Body of pancreas (tissue), 4 donors: ENCODE data around the gene ARHGAP26. TPM values are rescaled to one million over a fixed set of nuclear protein-coding genes. Genes with fewer than 3 reads are reported as not detected.

ENCODE experiments used
- ATAC-seq: fragments of 150-250 bp; one replicate; pipeline ENCODE4 v1.9.1; 2016
- DNase-seq, 4 donors: peaks; one replicate each; pipeline ENCODE4 v3.0.0-alpha.2; 2019
- H3K27ac ChIP-seq, 4 donors: fragments of 200-600 bp; sonication (generic); 1 replicate in 3 of 4; 2 replicates in 1 of 4; pipeline versions ENCODE4 v1.5.1 to v1.6.1; 2016 to 2019; ENCODE audit warnings: mild to moderate bottlenecking in 1 of 4, mixed read lengths in 1 of 4, moderate library complexity in 1 of 4
- H3K27me3 ChIP-seq, 2 donors: fragments of 200-600 bp; sonication (generic); one replicate each; pipeline ENCODE4 v1.6.0; 2016; ENCODE audit warnings: mild to moderate bottlenecking in 1 of 2
- H3K36me3 ChIP-seq, 2 donors: fragments of 200-600 bp; sonication (generic); replicated peaks in 1 of 2; 2 replicates each; pipeline ENCODE4 v1.5.1; 2016; ENCODE audit warnings: low read depth in 2 of 2; ENCODE audit not compliant: insufficient read depth in 1 of 2
- H3K4me1 ChIP-seq: fragments of 200-600 bp; sonication (generic); one replicate; pipeline ENCODE4 v1.6.0; 2016
- H3K4me3 ChIP-seq, 2 donors: fragments of 200-600 bp; sonication (generic); 1 replicate in 1 of 2; 2 replicates in 1 of 2; pipeline ENCODE4 v1.5.1; 2016 to 2019
- H3K9me3 ChIP-seq, 3 donors: fragments of 200-600 bp; sonication (generic); 1 replicate in 2 of 3; 2 replicates in 1 of 3; pipeline ENCODE4 v1.5.1; 2016
- CTCF ChIP-seq, 7 experiments: fragments of 450-650 bp in 4 of 7; fragments of 200-600 bp in 3 of 7; sonication (generic) in 3 of 7; IDR thresholded peaks; one replicate each; pipeline ENCODE4 v1.5.1; 2016 to 2019; ENCODE audit warnings: antibody characterized with exemption in 7 of 7
- POLR2A ChIP-seq, 3 donors: fragments of 450-650 bp; IDR thresholded peaks; one replicate each; pipeline ENCODE4 v1.6.1; 2016; ENCODE audit warnings: antibody characterized with exemption in 3 of 3, mild to moderate bottlenecking in 2 of 3
- WGBS, 2 donors: methylation state at CpG; one replicate each; pipeline ENCODE4 v1.1.5; 2017; 5-methylcytosine and 5-hydroxymethylcytosine counted together
- intact Hi-C: fragments of 100-400 bp; cut with DNase I; formaldehyde crosslinking; loops from one replicate; pipeline ENCODE4 v1.15.1; 2023
- total RNA-seq, 2 donors: library from RNA; depleted of rRNA; stranded (reverse); fragments of >200 nt; gene quantifications; one replicate each; pipeline ENCODE4 v1.1.0, GENCODE V29; 2016

ARHGAP26 gene
- total RNA-seq, 2 donors from 2014 or later = 12.5 to 14.2 TPM

- TF ChIP-seq CTCF (IDR thresholded peaks at IDR 0.05) (no peak), POLR2A (IDR thresholded peaks at IDR 0.05) (no peak)
- Histone ChIP-seq H3K4me1 (no peaks in the 10 kb centered on the region), H3K4me3 (no peak overlapping the region), H3K9me3 (no peaks in the 10 kb centered on the region), H3K27me3 (no peaks in the 10 kb centered on the region), H3K27ac (no peak overlapping the region), H3K36me3 (no peaks in the 10 kb centered on the region)
- ATAC-seq (no peak), DNase-seq (no peak)
- intact Hi-C loops = no loop called here
- 88 to 89% methylated on average over 2 of the region's 2 CpGs for WGBS, 2 donors
Observed at GRCh38 chr5:143249851-143250250, 479.7 kb downstream of the ARHGAP26 start.

- TF ChIP-seq CTCF (IDR thresholded peaks at IDR 0.05) (no peak), POLR2A (IDR thresholded peaks at IDR 0.05) (no peak)
- H3K4me3 ChIP-seq = no peak overlapping the region
- H3K36me3 ChIP-seq = no peaks in the 10 kb centered on the region
- no peaks in the 10 kb centered on the region for H3K9me3 ChIP-seq
- no peak overlapping the region for H3K27ac ChIP-seq
- intact Hi-C loops = no loop called here
- H3K27me3 ChIP-seq = no peaks in the 10 kb centered on the region
- DNase-seq (no peak), ATAC-seq (no peak)
- WGBS, 2 donors = 81 to 87% methylated on average over 3 of the region's 3 CpGs
- H3K4me1 ChIP-seq = no peaks in the 10 kb centered on the region
Observed at GRCh38 chr5:143251190-143251589, 481.0 kb downstream of the ARHGAP26 start.

- Histone ChIP-seq H3K4me1 (no peaks in the 10 kb centered on the region), H3K27ac (no peak overlapping the region), H3K36me3 (no peaks in the 10 kb centered on the region), H3K27me3 (no peaks in the 10 kb centered on the region), H3K4me3 (no peak overlapping the region), H3K9me3 (no peaks in the 10 kb centered on the region)
- no peak for DNase-seq
- intact Hi-C loops = no loop called here
- no peak for ATAC-seq
- 88 to 90% methylated on average over 4 of the region's 4 CpGs for WGBS, 2 donors
- TF ChIP-seq POLR2A (IDR thresholded peaks at IDR 0.05) (no peak), CTCF (IDR thresholded peaks at IDR 0.05) (no peak)
Observed at GRCh38 chr5:143251946-143252345, 481.8 kb downstream of the ARHGAP26 start.

- no peak for TF ChIP-seq CTCF (IDR thresholded peaks at IDR 0.05)
- no peak for TF ChIP-seq POLR2A (IDR thresholded peaks at IDR 0.05)
- no peak for ATAC-seq
- intact Hi-C loops = no loop called here
- no peak for DNase-seq
- Histone ChIP-seq H3K36me3 (no peaks in the 10 kb centered on the region), H3K27ac (no peak overlapping the region), H3K9me3 (no peaks in the 10 kb centered on the region), H3K4me3 (no peak overlapping the region), H3K27me3 (no peaks in the 10 kb centered on the region), H3K4me1 (no peaks in the 10 kb centered on the region)
- WGBS, 2 donors = 82 to 83% methylated on average over 7 of the region's 7 CpGs
Observed at GRCh38 chr5:143254819-143255218, 484.6 kb downstream of the ARHGAP26 start.

GRCh38 chr5:143258559-143259253 lies 488.5 kb downstream of the ARHGAP26 start:
- WGBS, 2 donors = 89 to 90% methylated on average over 12 of the region's 12 CpGs
- TF ChIP-seq CTCF (IDR thresholded peaks at IDR 0.05) (no peak), POLR2A (IDR thresholded peaks at IDR 0.05) (no peak)
- no peaks in the 10 kb centered on the region for H3K36me3 ChIP-seq
- no peak overlapping the region for H3K27ac ChIP-seq
- H3K27me3 ChIP-seq = no peaks in the 10 kb centered on the region
- H3K4me3 ChIP-seq = no peak overlapping the region
- no peak for DNase-seq
- H3K4me1 ChIP-seq = no peaks in the 10 kb centered on the region
- H3K9me3 ChIP-seq = no peaks in the 10 kb centered on the region
- ATAC-seq = no peak
- intact Hi-C loops = no loop called here
